HL-60 (cell line): ENCODE results near the gene CNTD1.

ENCODE experiments used
- GABPA ChIP-seq: IDR thresholded peaks from 2 replicates; pipeline ENCODE4 v1.6.1; 2012; ENCODE audit warnings: low read depth
- POLR2AphosphoS5 ChIP-seq: IDR thresholded peaks from 2 replicates; pipeline ENCODE4 v1.6.1; 2012; ENCODE audit warnings: low read depth
- REST ChIP-seq: IDR thresholded peaks from 2 replicates; pipeline ENCODE4 v1.6.1; 2012; ENCODE audit warnings: low read depth; ENCODE audit not compliant: insufficient replicate concordance
- SPI1 ChIP-seq: IDR thresholded peaks from 2 replicates; pipeline ENCODE4 v1.6.1; 2012; ENCODE audit warnings: low read depth, mild to moderate bottlenecking, borderline replicate concordance
- TF ChIP-seq, protein P1 (sequence below): IDR thresholded peaks from one replicate; pipeline ENCODE4 v1.5.1; 2011; ENCODE audit warnings: low read length, control low read depth, inconsistent platforms; ENCODE audit not compliant: insufficient read depth

DNA sequence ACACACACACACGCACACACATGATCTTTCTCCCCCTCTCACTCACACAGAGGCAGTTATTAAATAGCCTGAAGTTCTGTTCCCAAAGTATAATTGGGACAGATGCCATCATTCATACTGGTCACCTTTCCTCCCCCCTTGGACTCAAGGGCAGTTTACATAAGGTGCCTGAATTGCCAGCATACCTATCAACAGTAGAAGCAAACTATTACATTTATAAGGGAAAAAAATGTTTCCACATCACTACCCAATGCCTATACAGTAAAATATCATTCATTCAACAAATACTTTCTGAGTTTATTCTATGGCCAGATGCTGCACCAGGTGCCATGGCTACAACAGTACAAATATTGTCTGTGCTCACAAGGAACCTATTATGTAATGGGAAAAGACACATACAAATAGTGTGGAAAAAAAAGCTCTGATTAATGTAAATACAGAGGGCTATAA is 6.3 kb downstream of the CNTD1 start:
- TF ChIP-seq SPI1 (no peak), REST (no peak), POLR2AphosphoS5 (no peak), GABPA (no peak)
- TF ChIP-seq, protein P1, sequence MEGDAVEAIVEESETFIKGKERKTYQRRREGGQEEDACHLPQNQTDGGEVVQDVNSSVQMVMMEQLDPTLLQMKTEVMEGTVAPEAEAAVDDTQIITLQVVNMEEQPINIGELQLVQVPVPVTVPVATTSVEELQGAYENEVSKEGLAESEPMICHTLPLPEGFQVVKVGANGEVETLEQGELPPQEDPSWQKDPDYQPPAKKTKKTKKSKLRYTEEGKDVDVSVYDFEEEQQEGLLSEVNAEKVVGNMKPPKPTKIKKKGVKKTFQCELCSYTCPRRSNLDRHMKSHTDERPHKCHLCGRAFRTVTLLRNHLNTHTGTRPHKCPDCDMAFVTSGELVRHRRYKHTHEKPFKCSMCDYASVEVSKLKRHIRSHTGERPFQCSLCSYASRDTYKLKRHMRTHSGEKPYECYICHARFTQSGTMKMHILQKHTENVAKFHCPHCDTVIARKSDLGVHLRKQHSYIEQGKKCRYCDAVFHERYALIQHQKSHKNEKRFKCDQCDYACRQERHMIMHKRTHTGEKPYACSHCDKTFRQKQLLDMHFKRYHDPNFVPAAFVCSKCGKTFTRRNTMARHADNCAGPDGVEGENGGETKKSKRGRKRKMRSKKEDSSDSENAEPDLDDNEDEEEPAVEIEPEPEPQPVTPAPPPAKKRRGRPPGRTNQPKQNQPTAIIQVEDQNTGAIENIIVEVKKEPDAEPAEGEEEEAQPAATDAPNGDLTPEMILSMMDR: no peak
